Colonic mucosa (tissue), 4 donors: ENCODE results near the gene SERPINA1. TPM values are rescaled to one million over a fixed set of nuclear protein-coding genes. Genes with fewer than 3 reads are reported as not detected.
A peak's percentile ranks its signal among the peaks of the same experiment; 100 is the strongest.

ENCODE experiments used
- DNase-seq: peaks from one replicate; pipeline ENCODE4 v3.0.0-alpha.2; 2020
- H3K27ac ChIP-seq: fragments of 200-600 bp; one replicate; pipeline ENCODE4 v1.8.0; 2021
- H3K27me3 ChIP-seq: fragments of 200-600 bp; one replicate; pipeline ENCODE4 v1.8.0; 2021
- H3K36me3 ChIP-seq: fragments of 200-600 bp; one replicate; pipeline ENCODE4 v1.8.0; 2021
- H3K4me1 ChIP-seq: fragments of 200-600 bp; one replicate; pipeline ENCODE4 v1.8.0; 2021; ENCODE audit warnings: mild to moderate bottlenecking
- H3K4me3 ChIP-seq: fragments of 200-600 bp; one replicate; pipeline ENCODE4 v1.8.0; 2021
- H3K9ac ChIP-seq, 2 donors: one replicate each; pipeline ENCODE4 v1.7.0; 2013; ENCODE audit warnings: control low read depth in 2 of 2, low read depth in 2 of 2, low read length in 2 of 2
- H3K9me3 ChIP-seq: fragments of 200-600 bp; one replicate; pipeline ENCODE4 v1.8.0; 2021
- CTCF ChIP-seq: fragments of 200-600 bp; IDR thresholded peaks from one replicate; pipeline ENCODE4 v1.8.0; 2022; ENCODE audit warnings: antibody characterized with exemption, mild to moderate bottlenecking
- intact Hi-C: fragments of 100-400 bp; cut with DNase I; formaldehyde crosslinking; loops from one replicate; pipeline ENCODE4 v1.14.1; 2022
- total RNA-seq, 2 donors: library from RNA; stranded (reverse); fragmentation: NEBNext Ultra II Directional in 1 of 2; extraction: Animal tissue kit (Norgen Biotek cat#: 25700) in 1 of 2; gene quantifications; one replicate each; pipeline ENCODE4 v1.2.1, GENCODE V29; 2021
- donor health status: healthy.
- donor health status: DM: no; HTN: no; CAD: no.
- donor health status: DM: no; HTN: no; CAD: no.

SERPINA1 gene
- total RNA-seq, 2 donors from 2014 or later, result 153 to 278 TPM

GRCh38 chr14:94343238-94344005 lies 45.0 kb downstream of the SERPINA1 start:
- Histone ChIP-seq H3K4me1 (no peaks in the 10 kb centered on the region), H3K27me3 (no peaks in the 10 kb centered on the region), H3K27ac (no peak overlapping the region), H3K9ac (no peak overlapping the region), H3K9me3 (no peaks in the 10 kb centered on the region), H3K36me3 (no peaks in the 10 kb centered on the region), H3K4me3 (no peak overlapping the region)
- DNase-seq, result no peak
- no peak for TF ChIP-seq CTCF
- intact Hi-C loops, result no loop called here

- no peaks in the 10 kb centered on the region for H3K4me1 ChIP-seq
- H3K9ac ChIP-seq, result no peak overlapping the region
- peak; percentile 94 for DNase-seq
- no peak for TF ChIP-seq CTCF
- no peak overlapping the region for H3K4me3 ChIP-seq
- no peaks in the 10 kb centered on the region for H3K36me3 ChIP-seq
- H3K27ac ChIP-seq, result peak overlapping the region; percentile 72
- no peaks in the 10 kb centered on the region for H3K9me3 ChIP-seq
- intact Hi-C loops, result no loop called here
- H3K27me3 ChIP-seq, result no peaks in the 10 kb centered on the region
These were observed 46.0 kb downstream of the SERPINA1 start for GRCh38 chr14:94342334-94342934.

GRCh38 chr14:94341656-94342333 lies 46.6 kb downstream of the SERPINA1 start:
- H3K4me3 ChIP-seq, result no peak overlapping the region
- H3K27me3 ChIP-seq, result no peaks in the 10 kb centered on the region
- no peak for TF ChIP-seq CTCF
- intact Hi-C loops, result no loop called here
- H3K36me3 ChIP-seq, result no peaks in the 10 kb centered on the region
- H3K9ac ChIP-seq, result peak overlapping the region in 1 of 2 donors; percentile 31
- H3K27ac ChIP-seq, result peak overlapping the region; percentile 72
- H3K4me1 ChIP-seq, result no peaks in the 10 kb centered on the region
- DNase-seq, result no peak
- H3K9me3 ChIP-seq, result no peaks in the 10 kb centered on the region

- no peaks in the 10 kb centered on the region for H3K36me3 ChIP-seq
- no peak overlapping the region for H3K9ac ChIP-seq
- H3K4me3 ChIP-seq, result no peak overlapping the region
- no peak for TF ChIP-seq CTCF
- intact Hi-C loops, result no loop called here
- H3K4me1 ChIP-seq, result no peaks in the 10 kb centered on the region
- H3K27ac ChIP-seq, result no peak overlapping the region
- DNase-seq, result no peak
- H3K27me3 ChIP-seq, result no peaks in the 10 kb centered on the region
- no peaks in the 10 kb centered on the region for H3K9me3 ChIP-seq
These were observed 47.9 kb downstream of the SERPINA1 start for GRCh38 chr14:94340533-94340932.

GRCh38 chr14:94338023-94338422 lies 50.4 kb downstream of the SERPINA1 start:
- intact Hi-C loops, result no loop called here
- DNase-seq, result no peak
- Histone ChIP-seq H3K27ac (no peak overlapping the region), H3K36me3 (no peaks in the 10 kb centered on the region), H3K4me3 (no peak overlapping the region), H3K27me3 (no peaks in the 10 kb centered on the region), H3K4me1 (no peaks in the 10 kb centered on the region), H3K9ac (no peak overlapping the region), H3K9me3 (no peaks in the 10 kb centered on the region)
- no peak for TF ChIP-seq CTCF
